Neural progenitor cell (in vitro differentiated cells): ENCODE results near the gene CISTR. TPM values are rescaled to one million over a fixed set of nuclear protein-coding genes. Genes with fewer than 3 reads are reported as not detected.

Experiments used
- DNase-seq: peaks from one replicate; pipeline ENCODE4 v3.0.0-alpha.2; 2016; ENCODE audit warnings: low spot score
- H2AFZ ChIP-seq: fragments of 200-600 bp; sonication (generic); replicated peaks from 2 replicates; pipeline ENCODE4 v1.6.1; 2016; ENCODE audit warnings: antibody characterized with exemption
- H3F3A ChIP-seq: fragments of 200-600 bp; sonication (generic); 2 replicates; pipeline ENCODE4 v1.6.1; 2016; ENCODE audit warnings: antibody characterized with exemption, low read depth
- H3K27ac ChIP-seq: fragments of 200-600 bp; sonication (generic); 2 replicates; pipeline ENCODE4 v1.5.1; 2016; ENCODE audit warnings: mild to moderate bottlenecking
- H3K27me3 ChIP-seq: fragments of 200-600 bp; sonication (generic); 2 replicates; pipeline ENCODE4 v1.6.1; 2016; ENCODE audit warnings: mild to moderate bottlenecking, moderate library complexity
- H3K36me3 ChIP-seq: fragments of 200-600 bp; sonication (generic); 2 replicates; pipeline ENCODE4 v1.5.1; 2016
- H3K4me1 ChIP-seq: fragments of 200-600 bp; sonication (generic); 2 replicates; pipeline ENCODE4 v1.6.1; 2016; ENCODE audit warnings: mixed run types
- H3K4me2 ChIP-seq: fragments of 200-600 bp; sonication (generic); 2 replicates; pipeline ENCODE4 v1.6.1; 2016
- H3K4me3 ChIP-seq: fragments of 200-600 bp; sonication (generic); 2 replicates; pipeline ENCODE4 v1.5.1; 2016
- H3K79me2 ChIP-seq: fragments of 200-600 bp; sonication (generic); 2 replicates; pipeline ENCODE4 v1.6.1; 2016; ENCODE audit warnings: low read depth
- H3K9ac ChIP-seq: fragments of 200-600 bp; sonication (generic); 2 replicates; pipeline ENCODE4 v1.6.1; 2016
- H3K9me3 ChIP-seq: fragments of 200-600 bp; sonication (generic); 2 replicates; pipeline ENCODE4 v1.5.1; 2016; ENCODE audit warnings: low read depth
- H4K20me1 ChIP-seq: fragments of 200-600 bp; sonication (generic); 2 replicates; pipeline ENCODE4 v1.6.1; 2016; ENCODE audit warnings: low read depth
- H3K27ac Mint-ChIP-seq: 3 replicates; pipeline ENCODE4 v1.8.0; 2021; ENCODE audit warnings: mixed read lengths
- H3K27me3 Mint-ChIP-seq: 2 replicates; pipeline ENCODE4 v1.8.0; 2022; ENCODE audit warnings: low read depth, mild to moderate bottlenecking, inconsistent platforms, moderate library complexity, mixed read lengths; ENCODE audit not compliant: insufficient read depth
- H3K36me3 Mint-ChIP-seq: 3 replicates; pipeline ENCODE4 v1.8.0; 2021; ENCODE audit warnings: mixed read lengths
- H3K4me1 Mint-ChIP-seq: 3 replicates; pipeline ENCODE4 v1.8.0; 2021; ENCODE audit warnings: mixed read lengths
- H3K4me3 Mint-ChIP-seq: 3 replicates; pipeline ENCODE4 v1.8.0; 2021; ENCODE audit warnings: mild to moderate bottlenecking, moderate library complexity, mixed read lengths
- H3K9me3 Mint-ChIP-seq: 3 replicates; pipeline ENCODE4 v1.8.0; 2020; ENCODE audit warnings: mixed read lengths
- CTCF ChIP-seq: fragments of 200-600 bp; sonication (generic); IDR thresholded peaks from 2 replicates; pipeline ENCODE4 v1.5.1; 2017; ENCODE audit warnings: antibody characterized with exemption, mild to moderate bottlenecking
- EZH2 ChIP-seq: fragments of 200-600 bp; sonication (generic); IDR thresholded peaks from 2 replicates; pipeline ENCODE4 v1.6.1; 2017; ENCODE audit warnings: antibody characterized with exemption, mild to moderate bottlenecking, moderate library complexity
- EZH2phosphoT487 ChIP-seq: fragments of 200-600 bp; sonication (generic); IDR thresholded peaks from 2 replicates; pipeline ENCODE4 v1.6.1; 2017; ENCODE audit warnings: antibody characterized with exemption
- total RNA-seq: library from RNA; depleted of rRNA; stranded (reverse); fragments of >200 nt; gene quantifications from 2 replicates; pipeline ENCODE4 v1.2.3, GENCODE V29; 2015; ENCODE audit warnings: low replicate concordance

Gene CISTR
- total RNA-seq, 1 donor from 2014 or later = not detected

- Histone ChIP-seq H3K4me2 (no peak overlapping the region), H2AFZ (no peak overlapping the region), H3K79me2 (no peaks in the 10 kb centered on the region), H3K27ac (no peak overlapping the region), H3K9ac (no peak overlapping the region), H3K4me3 (no peak overlapping the region), H3K27me3 (peaks cover 99% of the 10 kb centered on the region), H3K36me3 (no peaks in the 10 kb centered on the region), H3K9me3 (no peaks in the 10 kb centered on the region), H4K20me1 (no peaks in the 10 kb centered on the region), H3F3A (no peaks in the 10 kb centered on the region), H3K4me1 (no peaks in the 10 kb centered on the region)
- Mint-ChIP-seq H3K27me3 (peaks cover 18% of the 10 kb centered on the region), H3K4me3 (no peak overlapping the region), H3K27ac (no peak overlapping the region), H3K9me3 (no peaks in the 10 kb centered on the region), H3K4me1 (no peaks in the 10 kb centered on the region), H3K36me3 (no peaks in the 10 kb centered on the region)
- TF ChIP-seq EZH2 (no peak), EZH2phosphoT487 (no peak), CTCF (no peak)
- DNase-seq = no peak
Measured at GRCh38 chr12:53777936-53778644, 26.3 kb upstream of the CISTR start.

- H3K27ac ChIP-seq = no peak overlapping the region
- no peak overlapping the region for H3K4me3 ChIP-seq
- no peaks in the 10 kb centered on the region for H4K20me1 ChIP-seq
- H3K4me2 ChIP-seq = no peak overlapping the region
- no peaks in the 10 kb centered on the region for H3K4me1 Mint-ChIP-seq
- no peak overlapping the region for H3K27ac Mint-ChIP-seq
- H3K36me3 Mint-ChIP-seq = no peaks in the 10 kb centered on the region
- peaks cover 99% of the 10 kb centered on the region for H3K27me3 ChIP-seq
- no peak for DNase-seq
- H3K4me3 Mint-ChIP-seq = no peak overlapping the region
- H3K27me3 Mint-ChIP-seq = peaks cover 15% of the 10 kb centered on the region
- no peaks in the 10 kb centered on the region for H3K79me2 ChIP-seq
- no peaks in the 10 kb centered on the region for H3K4me1 ChIP-seq
- no peaks in the 10 kb centered on the region for H3K9me3 Mint-ChIP-seq
- H3F3A ChIP-seq = no peaks in the 10 kb centered on the region
- no peak overlapping the region for H3K9ac ChIP-seq
- H2AFZ ChIP-seq = no peak overlapping the region
- no peaks in the 10 kb centered on the region for H3K9me3 ChIP-seq
- TF ChIP-seq CTCF = no peak
- TF ChIP-seq EZH2 = no peak
- no peak for TF ChIP-seq EZH2phosphoT487
- no peaks in the 10 kb centered on the region for H3K36me3 ChIP-seq
Measured at GRCh38 chr12:53777412-53777811, 25.6 kb upstream of the CISTR start.

- Histone ChIP-seq H3K79me2 (no peaks in the 10 kb centered on the region), H2AFZ (no peak overlapping the region), H3K4me2 (no peak overlapping the region), H3K9me3 (no peaks in the 10 kb centered on the region), H4K20me1 (no peaks in the 10 kb centered on the region), H3K27ac (no peak overlapping the region), H3K36me3 (no peaks in the 10 kb centered on the region), H3K4me3 (no peak overlapping the region), H3K9ac (no peak overlapping the region), H3K27me3 (peaks cover 99% of the 10 kb centered on the region), H3K4me1 (no peaks in the 10 kb centered on the region), H3F3A (no peaks in the 10 kb centered on the region)
- DNase-seq = no peak
- TF ChIP-seq CTCF (no peak), EZH2 (no peak), EZH2phosphoT487 (no peak)
- H3K36me3 Mint-ChIP-seq = no peaks in the 10 kb centered on the region
- peaks cover 15% of the 10 kb centered on the region for H3K27me3 Mint-ChIP-seq
- H3K27ac Mint-ChIP-seq = no peak overlapping the region
- H3K4me3 Mint-ChIP-seq = no peak overlapping the region
- no peaks in the 10 kb centered on the region for H3K4me1 Mint-ChIP-seq
- no peaks in the 10 kb centered on the region for H3K9me3 Mint-ChIP-seq
Measured at GRCh38 chr12:53776872-53777271, 25.1 kb upstream of the CISTR start.
